Trophoblast cell (in vitro differentiated cells and primary cell): Measurements from ENCODE around the gene ACTC1. TPM values are rescaled to one million over a fixed set of nuclear protein-coding genes. Genes with fewer than 3 reads are reported as not detected.

ENCODE experiments used
- DNase-seq, 2 donors: peaks; one replicate each; pipeline ENCODE4 v3.0.0-alpha.2; 2016
- H2AFZ ChIP-seq: 2 replicates; pipeline ENCODE4 v1.6.1; 2013; ENCODE audit warnings: low read length, moderate library complexity, mild to moderate bottlenecking; ENCODE audit not compliant: insufficient read depth, poor library complexity
- H2AK5ac ChIP-seq: 2 replicates; pipeline ENCODE4 v1.6.1; 2013; ENCODE audit warnings: mild to moderate bottlenecking, low read length
- H2BK120ac ChIP-seq: 2 replicates; pipeline ENCODE4 v1.6.1; 2013; ENCODE audit warnings: low read length, mild to moderate bottlenecking, moderate library complexity; ENCODE audit not compliant: insufficient read depth, poor library complexity
- H2BK12ac ChIP-seq: 2 replicates; pipeline ENCODE4 v1.6.1; 2013; ENCODE audit warnings: mild to moderate bottlenecking, low read length, moderate library complexity
- H2BK5ac ChIP-seq: 2 replicates; pipeline ENCODE4 v1.6.1; 2013; ENCODE audit warnings: low read length, low read depth, moderate library complexity, mild to moderate bottlenecking; ENCODE audit not compliant: poor library complexity
- H3K14ac ChIP-seq: 2 replicates; pipeline ENCODE4 v1.6.1; 2013; ENCODE audit warnings: mild to moderate bottlenecking, low read length
- H3K18ac ChIP-seq: 2 replicates; pipeline ENCODE4 v1.6.1; 2013; ENCODE audit warnings: mild to moderate bottlenecking, low read length
- H3K23ac ChIP-seq: 2 replicates; pipeline ENCODE4 v1.6.1; 2013; ENCODE audit warnings: low read length
- H3K27ac ChIP-seq: 2 replicates; pipeline ENCODE4 v1.5.1; 2013; ENCODE audit warnings: low read depth, mild to moderate bottlenecking, inconsistent platforms, low read length, moderate library complexity
- H3K27me3 ChIP-seq: 2 replicates; pipeline ENCODE4 v1.6.1; 2013; ENCODE audit warnings: inconsistent platforms, mild to moderate bottlenecking, low read length, moderate library complexity; ENCODE audit not compliant: insufficient read depth
- H3K36me3 ChIP-seq, 2 experiments: 1 replicate in 1 of 2; 2 replicates in 1 of 2; pipeline ENCODE4 v1.6.1; 2013; ENCODE audit warnings: low read length in 2 of 2, mild to moderate bottlenecking in 2 of 2, moderate library complexity in 1 of 2; ENCODE audit not compliant: insufficient read depth in 2 of 2, control insufficient read depth in 1 of 2
- H3K4ac ChIP-seq: 2 replicates; pipeline ENCODE4 v1.6.1; 2013; ENCODE audit warnings: low read depth, mild to moderate bottlenecking, low read length, moderate library complexity
- H3K4me1 ChIP-seq, 2 experiments: 1 replicate in 1 of 2; 2 replicates in 1 of 2; pipeline ENCODE4 v1.6.1; 2013; ENCODE audit warnings: low read length in 2 of 2, mild to moderate bottlenecking in 2 of 2, moderate library complexity in 1 of 2; ENCODE audit not compliant: insufficient read depth in 2 of 2, control insufficient read depth in 1 of 2
- H3K4me2 ChIP-seq: 2 replicates; pipeline ENCODE4 v1.6.1; 2013; ENCODE audit warnings: inconsistent platforms, mild to moderate bottlenecking, low read length, moderate library complexity
- H3K4me3 ChIP-seq: 2 replicates; pipeline ENCODE4 v1.5.1; 2013; ENCODE audit warnings: mild to moderate bottlenecking, low read depth, low read length, inconsistent platforms
- H3K79me1 ChIP-seq: one replicate; pipeline ENCODE4 v1.6.1; 2013; ENCODE audit warnings: low read length
- H3K79me2 ChIP-seq: 2 replicates; pipeline ENCODE4 v1.6.1; 2013; ENCODE audit warnings: low read length, mild to moderate bottlenecking; ENCODE audit not compliant: control insufficient read depth, insufficient read depth, poor library complexity
- H3K9ac ChIP-seq: 2 replicates; pipeline ENCODE4 v1.6.1; 2013; ENCODE audit warnings: mild to moderate bottlenecking, low read length
- H3K9me3 ChIP-seq: 2 replicates; pipeline ENCODE4 v1.6.1; 2013; ENCODE audit warnings: low read depth, mild to moderate bottlenecking, control low read depth, inconsistent platforms, low read length; ENCODE audit not compliant: insufficient read depth
- H4K12ac ChIP-seq: 2 replicates; pipeline ENCODE4 v1.6.1; 2013; ENCODE audit warnings: low read depth, mild to moderate bottlenecking, low read length, moderate library complexity
- H4K8ac ChIP-seq: 2 replicates; pipeline ENCODE4 v1.6.1; 2013; ENCODE audit warnings: low read depth, mild to moderate bottlenecking, low read length, moderate library complexity
- H4K91ac ChIP-seq: one replicate; pipeline ENCODE4 v1.6.1; 2013; ENCODE audit warnings: low read depth, mild to moderate bottlenecking, low read length, moderate library complexity
- WGBS: extraction: QIAGEN DNeasy Blood & Tissue Kit; methylation state at CpG from one replicate; pipeline ENCODE4 v1.1.7; 2013; ENCODE audit warnings: missing lambda C conversion rate; ENCODE audit not compliant: insufficient read length, insufficient coverage; ENCODE audit errors: extremely low coverage; 5-methylcytosine and 5-hydroxymethylcytosine counted together
- polyA plus RNA-seq: library from polyadenylated mRNA; stranded (reverse); fragments of 200-250 nt; gene quantifications from 2 replicates; pipeline ENCODE4 v1.2.3, GENCODE V29; 2013

Gene ACTC1
- 2,818 and 2,928 TPM in 2 replicates for polyA plus RNA-seq

- Histone ChIP-seq H3K14ac (peak within 1 kb of the TSS; percentile 95), H2AFZ (peak within 1 kb of the TSS; percentile 65), H2BK5ac (peak within 1 kb of the TSS; percentile 98), H3K27ac (peak within 1 kb of the TSS; percentile 98), H3K4ac (peak within 1 kb of the TSS; percentile 96), H3K18ac (peak within 1 kb of the TSS; percentile 96), H3K9ac (peak within 1 kb of the TSS; percentile 99), H3K23ac (no peak within 1 kb of the TSS), H3K79me2 (peaks cover 29% of the 10 kb centered on the region), H4K12ac (peak within 1 kb of the TSS; percentile 86), H3K4me3 (peak within 1 kb of the TSS; percentile 92), H4K8ac (peak within 1 kb of the TSS; percentile 79), H3K4me1 (peaks cover 26 to 31% of the 10 kb centered on the region in 2 experiments), H2BK12ac (peak within 1 kb of the TSS; percentile 96), H2BK120ac (peak within 1 kb of the TSS; percentile 92), H4K91ac (peak within 1 kb of the TSS; percentile 100), H3K9me3 (no peaks in the 10 kb centered on the region), H3K4me2 (peak within 1 kb of the TSS; percentile 76), H3K79me1 (peaks cover 55% of the 10 kb centered on the region), H3K27me3 (no peaks in the 10 kb centered on the region), H3K36me3 (peaks cover 21 to 35% of the 10 kb centered on the region in 2 experiments), H2AK5ac (peak within 1 kb of the TSS; percentile 89)
- DNase-seq: peak; percentile 74 to 84
- WGBS: no CpG with 5 or more reads among the region's 44 CpGs
These were observed at the start of gene ACTC1 for GRCh38 chr15:34795267-34796081. Gene ACTC1 (minus strand): TSS chr15:34795549. CDS start chr15:34794808, 741 bp downstream.

- H3K4me2 ChIP-seq: no peak overlapping the region
- no peak overlapping the region for H3K4me3 ChIP-seq
- H3K4me1 ChIP-seq: peaks cover 0 to 7% of the 10 kb centered on the region in 2 experiments
- no peak overlapping the region for H3K23ac ChIP-seq
- H3K9me3 ChIP-seq: no peaks in the 10 kb centered on the region
- no peak overlapping the region for H2BK5ac ChIP-seq
- DNase-seq: no peak
- no peaks in the 10 kb centered on the region for H3K27me3 ChIP-seq
- H4K8ac ChIP-seq: no peak overlapping the region
- H3K79me1 ChIP-seq: peaks cover 1% of the 10 kb centered on the region
- no peak overlapping the region for H3K4ac ChIP-seq
- no peak overlapping the region for H3K14ac ChIP-seq
- no peak overlapping the region for H2BK120ac ChIP-seq
- H3K27ac ChIP-seq: no peak overlapping the region
- no peak overlapping the region for H2AK5ac ChIP-seq
- H4K91ac ChIP-seq: no peak overlapping the region
- H3K18ac ChIP-seq: no peak overlapping the region
- H3K79me2 ChIP-seq: no peaks in the 10 kb centered on the region
- no peak overlapping the region for H3K9ac ChIP-seq
- no peak overlapping the region for H4K12ac ChIP-seq
- no peak overlapping the region for H2AFZ ChIP-seq
- no peak overlapping the region for H2BK12ac ChIP-seq
- peaks cover 0 to 2% of the 10 kb centered on the region in 2 experiments for H3K36me3 ChIP-seq
These were observed 45.9 kb upstream of the ACTC1 start for GRCh38 chr15:34841262-34841725.

- Histone ChIP-seq H4K91ac (no peak overlapping the region), H3K14ac (no peak overlapping the region), H3K9ac (no peak overlapping the region), H3K27ac (no peak overlapping the region), H3K4me3 (no peak overlapping the region), H3K4ac (no peak overlapping the region), H3K79me2 (no peaks in the 10 kb centered on the region), H2BK5ac (no peak overlapping the region), H2AFZ (no peak overlapping the region), H2BK120ac (no peak overlapping the region), H3K79me1 (peaks cover 1% of the 10 kb centered on the region), H2AK5ac (no peak overlapping the region), H3K23ac (no peak overlapping the region), H4K12ac (no peak overlapping the region), H3K4me1 (peaks cover 0 to 7% of the 10 kb centered on the region in 2 experiments), H2BK12ac (no peak overlapping the region), H3K27me3 (no peaks in the 10 kb centered on the region), H3K18ac (no peak overlapping the region), H3K9me3 (no peaks in the 10 kb centered on the region), H3K4me2 (no peak overlapping the region), H3K36me3 (peaks cover 0 to 2% of the 10 kb centered on the region in 2 experiments), H4K8ac (no peak overlapping the region)
- no peak for DNase-seq
- no CpG with 5 or more reads among the region's 3 CpGs for WGBS
These were observed 42.9 kb upstream of the ACTC1 start for GRCh38 chr15:34838282-34838681.

GRCh38 chr15:34837246-34838016 is 42.1 kb upstream of the ACTC1 start:
- Histone ChIP-seq H3K4me3 (no peak overlapping the region), H3K9ac (no peak overlapping the region), H3K79me1 (peaks cover 1% of the 10 kb centered on the region), H3K27ac (peak overlapping the region; percentile 68), H4K91ac (peak overlapping the region; percentile 65), H3K18ac (no peak overlapping the region), H3K27me3 (no peaks in the 10 kb centered on the region), H4K8ac (no peak overlapping the region), H3K4me2 (no peak overlapping the region), H2BK120ac (no peak overlapping the region), H2BK5ac (no peak overlapping the region), H3K36me3 (peaks cover 0 to 2% of the 10 kb centered on the region in 2 experiments), H3K4me1 (peaks cover 0 to 7% of the 10 kb centered on the region in 2 experiments), H2BK12ac (peak overlapping the region; percentile 85), H3K9me3 (no peaks in the 10 kb centered on the region), H2AFZ (no peak overlapping the region), H3K14ac (no peak overlapping the region), H3K79me2 (no peaks in the 10 kb centered on the region), H3K23ac (no peak overlapping the region), H4K12ac (no peak overlapping the region), H3K4ac (no peak overlapping the region), H2AK5ac (no peak overlapping the region)
- peak; percentile 63 to 73 for DNase-seq
- WGBS: no CpG with 5 or more reads among the region's 6 CpGs
